AG08396 (cell line): ENCODE measurements around the gene DHDDS.
A peak's percentile ranks its signal among the peaks of the same experiment; 100 is the strongest.
"Not testable (repeated sequence)": the region's sequence is repeated elsewhere in the genome, so short reads cannot be mapped to it uniquely, and the experiment has no call there.

ENCODE experiments used
- DNase-seq: peaks from one replicate; pipeline ENCODE4 v3.0.0; 2012; ENCODE audit warnings: low spot score, mixed read lengths

The DHDDS gene

GRCh38 chr1:26431979-26432695 is at the start of gene DHDDS:
Gene DHDDS, plus strand, starts transcription at chr1:26432321. Its CDS starts 625 bp downstream, at chr1:26432946.
- peak; percentile 99 for DNase-seq

- no peak for DNase-seq
These were observed 48.0 kb upstream of the DHDDS start for GRCh38 chr1:26384076-26384475.

- not testable (repeated sequence) for DNase-seq
These were observed 47.1 kb upstream of the DHDDS start for GRCh38 chr1:26385063-26385462.

GRCh38 chr1:26387447-26387846 is 44.7 kb upstream of the DHDDS start:
- DNase-seq = no peak

GRCh38 chr1:26388791-26389445 is 43.2 kb upstream of the DHDDS start:
- no peak for DNase-seq

GRCh38 chr1:26389604-26390247 is 42.4 kb upstream of the DHDDS start:
- no peak for DNase-seq

- peak; percentile 65 for DNase-seq
These were observed 40.7 kb upstream of the DHDDS start for GRCh38 chr1:26391450-26391849.

- no peak for DNase-seq
These were observed 36.4 kb upstream of the DHDDS start for GRCh38 chr1:26395754-26396153.

- no peak for DNase-seq
These were observed 33.1 kb upstream of the DHDDS start for GRCh38 chr1:26399034-26399433.

- DNase-seq = no peak
These were observed 30.2 kb upstream of the DHDDS start for GRCh38 chr1:26401891-26402290.

- no peak for DNase-seq
These were observed 28.5 kb upstream of the DHDDS start for GRCh38 chr1:26403656-26404055.

- no peak for DNase-seq
These were observed 27.5 kb upstream of the DHDDS start for GRCh38 chr1:26404641-26405040.

- no peak for DNase-seq
These were observed 26.7 kb upstream of the DHDDS start for GRCh38 chr1:26405281-26405915.

- peak; percentile 86 for DNase-seq
These were observed 23.5 kb upstream of the DHDDS start for GRCh38 chr1:26408604-26409003.

- DNase-seq = no peak
These were observed 22.8 kb upstream of the DHDDS start for GRCh38 chr1:26409191-26409807.

- DNase-seq = no peak
These were observed 21.2 kb upstream of the DHDDS start, which contains the start of gene LIN28A for GRCh38 chr1:26410706-26411623. Gene LIN28A, plus strand, starts transcription at chr1:26410817. Its CDS starts 75 bp downstream, at chr1:26410892.

GRCh38 chr1:26411624-26412074 is 20.5 kb upstream of the DHDDS start:
- no peak for DNase-seq

GRCh38 chr1:26412180-26412840 is 19.8 kb upstream of the DHDDS start:
- DNase-seq = no peak

GRCh38 chr1:26413031-26413430 is 19.1 kb upstream of the DHDDS start:
- DNase-seq = no peak

GRCh38 chr1:26417111-26417759 is 14.9 kb upstream of the DHDDS start:
- peak; percentile 70 for DNase-seq
